Measurements from ENCODE around the gene MINK1. TPM values are rescaled to one million over a fixed set of nuclear protein-coding genes. Genes with fewer than 3 reads are reported as not detected.

The MINK1 gene
- total and polyA plus RNA-seq, 10 of the 15 experiments (the other 5 are each of a cell fraction or from before 2014, with no cell fraction given), result 0.08 to 55.6 (median 15.0) TPM

GRCh38 chr17:4786516-4786915 is 46.6 kb upstream of the MINK1 start:
- TF ChIP-seq BACH1 (IDR thresholded peaks at IDR 0.05; ENCODE audit: borderline replicate concordance), result no peak
- in situ Hi-C loops (cut with MboI), result no loop called here
- H3K36me3 ChIP-seq (ENCODE audit: control insufficient read depth in 2 of 2, insufficient read depth in 2 of 2, low read length in 1 of 2), result no peaks in the 10 kb centered on the region
- intact Hi-C loops (cut with micrococcal nuclease; ENCODE audit: unreplicated experiment), result loop anchor here (2.0 to 10.0 kb wide), 3 partner anchors 52 to 102 kb away; partner anchors contain the start of genes ARRB2, CXCL16, MED11 and ZMYND15
- peaks cover 18 to 19% of the 10 kb centered on the region in 2 experiments for H3K27me3 ChIP-seq (replicated peaks in 1 of 2; ENCODE audit: control insufficient read depth in 2 of 2, insufficient read depth in 2 of 2, low read length in 1 of 2)
- H3K4me2 ChIP-seq (ENCODE audit: control insufficient read depth, insufficient read depth), result no peak overlapping the region
- ChIA-PET SMC1A (ENCODE audit: uncharacterized antibody, unreplicated experiment) (interaction anchor here (1.0 kb wide), 1 partner anchor 10 kb away, joined by 3 read pairs; the partner anchor contains the start of gene PSMB6), RAD21 (ENCODE audit: unreplicated experiment) (no interaction called here), CTCF (no interaction called here), POLR2A (interaction anchor here (0.5 to 0.6 kb wide), 2 partner anchors 47 to 84 kb away, joined by 3 to 4 read pairs; no protein-coding TSS in a partner anchor)
- no peak overlapping the region for H3K27ac ChIP-seq (ENCODE audit: control insufficient read depth, insufficient read depth)
- 46% methylated on average over 6 of the region's 6 CpGs for WGBS (ENCODE audit: insufficient coverage, insufficient replicate concordance, low lambda C conversion rate, missing lambda C conversion rate)
- no TSS peak for BruUV-seq (replicated peaks)
- H2AFZ ChIP-seq (ENCODE audit: control insufficient read depth, low read depth, low read length), result no peak overlapping the region
- H3K9me3 ChIP-seq (replicated peaks; ENCODE audit: control insufficient read depth, insufficient read depth, low read length), result no peaks in the 10 kb centered on the region
- FAIRE-seq, result no peak
- H3K79me2 ChIP-seq (ENCODE audit: control insufficient read depth, insufficient read depth, low read length), result no peaks in the 10 kb centered on the region
- H3K9ac ChIP-seq (ENCODE audit: control insufficient read depth, insufficient read depth, low read length), result no peak overlapping the region
- H3K4me3 ChIP-seq, result no peak overlapping the region
- DNase-seq (ENCODE audit: low read depth, low spot score), result no peak
- ATAC-seq, result no peak
- H3K4me1 ChIP-seq (ENCODE audit: control insufficient read depth, insufficient read depth, low read length), result peaks cover 12% of the 10 kb centered on the region
- H4K20me1 ChIP-seq (ENCODE audit: control insufficient read depth, insufficient read depth), result no peaks in the 10 kb centered on the region

- Histone ChIP-seq H3K36me3 (ENCODE audit: control insufficient read depth in 2 of 2, insufficient read depth in 2 of 2, low read length in 1 of 2) (no peaks in the 10 kb centered on the region), H3K27ac (ENCODE audit: control insufficient read depth, insufficient read depth) (no peak overlapping the region), H3K27me3 (replicated peaks in 1 of 2; ENCODE audit: control insufficient read depth in 2 of 2, insufficient read depth in 2 of 2, low read length in 1 of 2) (peaks cover 18 to 19% of the 10 kb centered on the region in 2 experiments), H3K79me2 (ENCODE audit: control insufficient read depth, insufficient read depth, low read length) (no peaks in the 10 kb centered on the region), H3K4me3 (no peak overlapping the region), H3K4me1 (ENCODE audit: control insufficient read depth, insufficient read depth, low read length) (peaks cover 12% of the 10 kb centered on the region), H2AFZ (ENCODE audit: control insufficient read depth, low read depth, low read length) (no peak overlapping the region), H3K9me3 (replicated peaks; ENCODE audit: control insufficient read depth, insufficient read depth, low read length) (no peaks in the 10 kb centered on the region), H4K20me1 (ENCODE audit: control insufficient read depth, insufficient read depth) (no peaks in the 10 kb centered on the region), H3K9ac (ENCODE audit: control insufficient read depth, insufficient read depth, low read length) (no peak overlapping the region), H3K4me2 (ENCODE audit: control insufficient read depth, insufficient read depth) (peak overlapping the region; percentile 98)
- RAD21 ChIA-PET (ENCODE audit: unreplicated experiment), result interaction anchor here (1.1 kb wide), 1 partner anchor 78 kb away, joined by 3 read pairs; the partner anchor contains the start of gene ARRB2
- DNase-seq (ENCODE audit: low read depth, low spot score), result no peak
- POLR2A ChIA-PET, result interaction anchor here (0.6 kb wide), 1 partner anchor 124 kb away, joined by 4 read pairs; no protein-coding TSS in a partner anchor
- no TSS peak for BruUV-seq (replicated peaks)
- WGBS (ENCODE audit: insufficient coverage, insufficient replicate concordance, low lambda C conversion rate, missing lambda C conversion rate), result 71% methylated on average over 14 of the region's 14 CpGs
- SMC1A ChIA-PET (ENCODE audit: uncharacterized antibody, unreplicated experiment), result interaction anchor here (0.9 kb wide), 1 partner anchor 78 kb away, joined by 3 read pairs; the partner anchor contains the start of gene ARRB2
- no peak for TF ChIP-seq RELA (IDR thresholded peaks at IDR 0.05; ENCODE audit: borderline replicate concordance, partially characterized antibody)
- TF ChIP-seq POLR2A (IDR thresholded peaks at IDR 0.05; ENCODE audit: low read depth, low read length), result no peak
- intact Hi-C loops (cut with micrococcal nuclease; ENCODE audit: unreplicated experiment), result loop anchor here (5.0 to 10.0 kb wide), 2 partner anchors 53 to 76 kb away; partner anchors contain the start of genes ARRB2, CXCL16, MED11 and ZMYND15
- in situ Hi-C loops (cut with MboI), result no loop called here
- no peak for ATAC-seq
- CTCF ChIA-PET, result interaction anchor here (0.7 to 1.6 kb wide), 4 partner anchors 13 to 87 kb away, joined by 3 to 4 read pairs (median 3); no protein-coding TSS in a partner anchor
- no peak for FAIRE-seq
Measured at GRCh38 chr17:4788159-4788806, 44.9 kb upstream of the MINK1 start.
